Activated naive CD4-positive, alpha-beta T cell treated with anti-CD3 and anti-CD28 coated beads, Interleukin-2, amount 50 U/mL, for 72 hours (primary cell): ENCODE results near the gene ATP6V0B. TPM values are rescaled to one million over a fixed set of nuclear protein-coding genes. Genes with fewer than 3 reads are reported as not detected.
A peak's percentile ranks its signal among the peaks of the same experiment; 100 is the strongest.

Experiments
- ATAC-seq, 2 donors: fragments of 150-1000 bp; cut with Tn5 transposase; 2 replicates each; pipeline ENCODE4 v1.10.0; 2021; ENCODE audit warnings: mild to moderate bottlenecking in 2 of 2, moderate library complexity in 2 of 2
- DNase-seq, 2 donors: peaks; one replicate each; pipeline ENCODE4 v3.0.0; 2021 to 2022; ENCODE audit warnings: low spot score in 2 of 2
- H3K27ac Mint-ChIP-seq, 2 donors: one replicate each; pipeline ENCODE4 v1.8.0; 2022; ENCODE audit warnings: mild to moderate bottlenecking in 2 of 2, mixed read lengths in 2 of 2
- H3K36me3 Mint-ChIP-seq, 2 donors: one replicate each; pipeline ENCODE4 v1.8.0; 2022; ENCODE audit warnings: mixed read lengths in 2 of 2
- H3K9me3 Mint-ChIP-seq, 2 donors: one replicate each; pipeline ENCODE4 v1.8.0; 2022; ENCODE audit warnings: mixed read lengths in 2 of 2
- total RNA-seq, 2 donors: library from RNA; stranded (reverse); gene quantifications; one replicate each; pipeline ENCODE4 v1.2.3, GENCODE V29; 2022

ATP6V0B gene
- total RNA-seq, 2 donors from 2014 or later, result 86.5 to 89.1 TPM

- DNase-seq (no peak), ATAC-seq (no peak)
- Mint-ChIP-seq H3K9me3 (no peaks in the 10 kb centered on the region), H3K27ac (peak overlapping the region; percentile 26), H3K36me3 (no peaks in the 10 kb centered on the region)
Observed at GRCh38 chr1:43987159-43987902, 12.6 kb downstream of the ATP6V0B start.

GRCh38 chr1:43990271-43991199, 15.8 kb downstream of the ATP6V0B start:
- DNase-seq (no peak), ATAC-seq (no peak)
- Mint-ChIP-seq H3K9me3 (no peaks in the 10 kb centered on the region), H3K27ac (peak overlapping the region in 1 of 2 donors; percentile 12), H3K36me3 (no peaks in the 10 kb centered on the region)

GRCh38 chr1:43991200-43991475, 16.4 kb downstream of the ATP6V0B start:
- DNase-seq (no peak), ATAC-seq (no peak)
- no peaks in the 10 kb centered on the region for H3K9me3 Mint-ChIP-seq
- no peaks in the 10 kb centered on the region for H3K36me3 Mint-ChIP-seq
- peak overlapping the region; percentile 12 to 81 for H3K27ac Mint-ChIP-seq

GRCh38 chr1:43991476-43992231, 16.9 kb downstream of the ATP6V0B start, which contains the start of gene CCDC24:
Gene CCDC24, plus strand, starts transcription at chr1:43991599. Its CDS starts 280 bp downstream, at chr1:43991879.
- ATAC-seq, result peak; percentile 86 to 92
- DNase-seq, result peak; percentile 79 to 80
- Mint-ChIP-seq H3K9me3 (no peaks in the 10 kb centered on the region), H3K36me3 (no peaks in the 10 kb centered on the region), H3K27ac (peak within 1 kb of the TSS; percentile 12 to 81)

GRCh38 chr1:43992232-43992995, 17.7 kb downstream of the ATP6V0B start:
- peak overlapping the region in 1 of 2 donors; percentile 12 for H3K27ac Mint-ChIP-seq
- no peak for DNase-seq
- ATAC-seq, result no peak
- no peaks in the 10 kb centered on the region for H3K36me3 Mint-ChIP-seq
- no peaks in the 10 kb centered on the region for H3K9me3 Mint-ChIP-seq

GRCh38 chr1:43993206-43993914, 18.6 kb downstream of the ATP6V0B start:
- no peak for ATAC-seq
- Mint-ChIP-seq H3K9me3 (no peaks in the 10 kb centered on the region), H3K27ac (no peak overlapping the region), H3K36me3 (no peaks in the 10 kb centered on the region)
- DNase-seq, result no peak

- Mint-ChIP-seq H3K36me3 (no peaks in the 10 kb centered on the region), H3K9me3 (no peaks in the 10 kb centered on the region), H3K27ac (no peak overlapping the region)
- no peak for DNase-seq
- no peak for ATAC-seq
Observed at GRCh38 chr1:43994071-43994470, 19.3 kb downstream of the ATP6V0B start.

- no peaks in the 10 kb centered on the region for H3K9me3 Mint-ChIP-seq
- ATAC-seq (no peak), DNase-seq (no peak)
- no peak overlapping the region for H3K27ac Mint-ChIP-seq
- no peaks in the 10 kb centered on the region for H3K36me3 Mint-ChIP-seq
Observed at GRCh38 chr1:43994794-43995790, 20.3 kb downstream of the ATP6V0B start.

- no peak overlapping the region for H3K27ac Mint-ChIP-seq
- no peak for ATAC-seq
- DNase-seq, result no peak
- no peaks in the 10 kb centered on the region for H3K36me3 Mint-ChIP-seq
- no peaks in the 10 kb centered on the region for H3K9me3 Mint-ChIP-seq
Observed at GRCh38 chr1:43995984-43996732, 21.4 kb downstream of the ATP6V0B start.

- no peaks in the 10 kb centered on the region for H3K9me3 Mint-ChIP-seq
- ATAC-seq (no peak), DNase-seq (no peak)
- no peak overlapping the region for H3K27ac Mint-ChIP-seq
- no peaks in the 10 kb centered on the region for H3K36me3 Mint-ChIP-seq
Observed at GRCh38 chr1:43996733-43997115, 22.0 kb downstream of the ATP6V0B start.

GRCh38 chr1:43997295-43997999, 22.7 kb downstream of the ATP6V0B start:
- Mint-ChIP-seq H3K36me3 (no peaks in the 10 kb centered on the region), H3K27ac (no peak overlapping the region), H3K9me3 (no peaks in the 10 kb centered on the region)
- DNase-seq (no peak), ATAC-seq (no peak)

- ATAC-seq (no peak), DNase-seq (no peak)
- no peak overlapping the region for H3K27ac Mint-ChIP-seq
- H3K36me3 Mint-ChIP-seq, result no peaks in the 10 kb centered on the region
- no peaks in the 10 kb centered on the region for H3K9me3 Mint-ChIP-seq
Observed at GRCh38 chr1:43998000-43998378, 23.2 kb downstream of the ATP6V0B start.

GRCh38 chr1:43999455-43999854, 24.7 kb downstream of the ATP6V0B start:
- peak overlapping the region in 1 of 2 donors; percentile 60 for H3K27ac Mint-ChIP-seq
- DNase-seq (no peak), ATAC-seq (no peak)
- H3K36me3 Mint-ChIP-seq, result no peaks in the 10 kb centered on the region
- no peaks in the 10 kb centered on the region for H3K9me3 Mint-ChIP-seq
